Activated CD8-positive, alpha-beta memory T cell treated with anti-CD3 and anti-CD28 coated beads, Interleukin-2, amount 50 U/mL, for 24 hours (primary cell): Measurements from ENCODE around the gene JMJD7.

Source experiments
- DNase-seq: peaks from one replicate; pipeline ENCODE4 v3.0.0-alpha.2; 2020; ENCODE audit errors: extremely low read depth

The JMJD7 gene

GRCh38 chr15:41827880-41828806 lies at the start of gene JMJD7:
Gene JMJD7, plus strand, starts transcription at chr15:41828092. Its CDS starts 33 bp downstream, at chr15:41828125.
- DNase-seq, result peak; percentile 87

DNA sequence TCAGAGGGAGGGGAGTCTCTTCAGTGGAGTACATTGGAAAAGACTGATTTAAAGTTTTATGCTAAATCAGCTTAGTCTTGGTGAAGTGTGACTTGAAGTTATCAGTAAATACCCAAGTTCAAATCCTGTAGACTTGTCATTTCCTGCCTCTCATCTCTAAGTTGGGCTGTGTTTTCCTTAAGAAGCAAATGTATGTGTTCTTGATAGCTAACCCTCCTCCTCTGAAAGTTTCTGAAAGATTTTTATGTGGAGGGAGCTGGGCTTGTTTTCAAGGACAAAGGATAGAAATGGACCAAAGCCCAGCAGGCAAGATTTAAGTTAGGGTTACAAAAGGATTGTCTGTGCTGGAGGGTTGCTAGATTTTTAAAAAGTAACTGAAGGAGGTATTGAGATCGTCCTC lies 49.4 kb upstream of the JMJD7 start:
- DNase-seq, result no peak

DNA sequence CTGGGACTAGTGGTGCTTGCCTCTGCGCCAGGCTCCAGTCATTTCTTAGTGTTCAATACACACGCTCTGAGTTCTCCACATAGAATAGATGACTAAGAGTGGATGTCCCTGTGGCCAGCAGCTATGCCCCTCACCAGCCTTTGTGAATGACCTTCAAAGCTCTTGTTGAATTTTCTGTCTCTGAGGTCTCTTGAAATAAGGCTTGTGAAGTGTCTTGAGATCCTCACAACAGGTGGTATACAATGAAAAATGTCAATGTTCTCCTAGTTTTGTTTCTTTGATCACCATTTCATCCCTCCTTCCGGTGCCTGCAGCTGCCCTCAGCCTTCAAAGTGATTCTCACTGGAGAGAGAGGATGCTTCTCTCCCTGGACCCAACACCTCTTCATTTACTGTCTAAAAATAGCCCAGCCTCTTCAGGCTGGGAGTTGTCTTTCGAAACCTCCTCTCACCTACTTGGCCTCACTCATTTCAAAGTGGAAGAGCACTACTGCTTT lies 48.2 kb upstream of the JMJD7 start:
- DNase-seq, result no peak

DNA sequence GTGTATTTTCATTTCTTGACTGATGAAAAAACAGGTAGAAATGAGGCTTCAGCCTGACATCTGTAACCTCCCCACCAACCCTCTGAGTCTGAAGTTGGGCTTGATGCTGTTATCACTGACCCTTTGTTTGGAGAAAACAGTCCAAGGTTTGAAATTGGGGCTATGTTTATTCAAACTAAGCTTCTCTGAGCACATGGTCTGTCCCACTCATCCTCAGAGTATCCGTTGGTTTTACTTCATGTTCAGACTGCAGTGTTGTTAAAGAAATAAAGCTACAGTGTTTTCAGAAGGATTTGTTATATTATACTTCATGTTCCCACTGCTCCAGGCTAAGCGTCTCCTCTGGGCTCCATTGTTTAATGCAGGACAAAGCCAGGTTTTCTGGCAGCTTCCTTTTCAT lies 47.6 kb upstream of the JMJD7 start:
- DNase-seq, result no peak

DNA sequence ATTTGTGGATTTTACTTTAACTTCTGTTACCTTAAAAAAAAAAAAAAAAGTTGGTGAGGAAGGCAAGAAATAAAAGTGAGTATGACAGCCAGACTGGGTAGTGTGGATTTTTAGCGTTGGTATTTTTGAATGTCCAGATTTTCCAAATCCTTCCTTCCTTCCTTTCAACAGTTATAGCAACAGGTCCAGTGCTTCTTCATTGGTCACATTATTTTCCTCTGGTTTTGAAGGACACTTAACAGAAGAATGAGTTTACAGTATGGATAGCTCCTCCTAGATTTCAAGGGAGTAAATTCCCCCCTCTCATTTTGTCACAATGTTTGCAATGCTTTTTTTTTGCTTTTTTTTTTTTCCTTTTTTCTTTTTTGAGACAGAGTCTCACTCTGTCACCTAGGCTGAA lies 47.2 kb upstream of the JMJD7 start:
- no peak for DNase-seq

DNA sequence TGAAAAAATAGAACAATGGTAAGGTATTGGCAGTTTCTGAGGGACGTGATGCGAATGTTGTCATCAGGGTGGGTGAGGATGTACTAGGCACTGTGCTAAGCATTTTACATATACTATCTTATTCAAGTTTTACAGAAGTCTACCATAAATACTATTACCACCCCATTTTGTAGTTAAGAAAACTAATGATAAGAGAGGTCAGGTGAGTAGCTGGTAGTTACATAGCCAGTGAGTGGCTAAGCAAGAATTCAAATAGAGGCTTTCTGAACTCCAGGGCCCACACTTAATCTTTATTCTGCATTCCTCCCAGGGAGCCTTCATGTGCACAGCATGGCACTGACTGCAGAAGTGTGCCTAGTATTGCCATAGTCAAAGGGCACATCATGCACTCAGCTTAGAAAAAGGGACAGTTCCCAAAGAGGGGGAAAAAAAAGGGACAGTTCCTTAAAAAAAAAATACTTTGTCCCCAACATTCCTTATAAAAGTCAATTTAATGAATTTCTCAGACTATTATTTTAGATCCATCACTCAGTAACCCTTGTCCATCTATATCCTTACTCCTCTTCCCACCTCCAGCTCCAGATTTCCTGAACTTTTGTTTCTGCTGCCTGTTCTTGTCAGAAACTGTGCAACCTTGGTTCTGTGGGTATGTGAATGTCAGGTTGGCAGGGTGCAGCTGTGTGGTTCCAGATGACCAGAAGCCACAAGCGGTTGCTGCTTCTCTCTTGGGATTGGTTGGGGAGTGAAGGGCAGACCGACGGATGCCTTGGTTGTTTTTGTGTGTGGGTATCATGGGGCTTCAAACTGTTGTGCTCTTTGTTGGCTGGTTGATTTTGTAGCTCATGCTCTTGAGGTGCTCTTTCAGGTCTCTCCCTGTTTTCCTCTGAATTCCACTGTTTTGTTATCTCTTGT lies 45.3 kb upstream of the JMJD7 start:
- DNase-seq, result no peak

- DNase-seq, result no peak
Observed at GRCh38 chr15:41783296-41783695, 44.6 kb upstream of the JMJD7 start.

DNA sequence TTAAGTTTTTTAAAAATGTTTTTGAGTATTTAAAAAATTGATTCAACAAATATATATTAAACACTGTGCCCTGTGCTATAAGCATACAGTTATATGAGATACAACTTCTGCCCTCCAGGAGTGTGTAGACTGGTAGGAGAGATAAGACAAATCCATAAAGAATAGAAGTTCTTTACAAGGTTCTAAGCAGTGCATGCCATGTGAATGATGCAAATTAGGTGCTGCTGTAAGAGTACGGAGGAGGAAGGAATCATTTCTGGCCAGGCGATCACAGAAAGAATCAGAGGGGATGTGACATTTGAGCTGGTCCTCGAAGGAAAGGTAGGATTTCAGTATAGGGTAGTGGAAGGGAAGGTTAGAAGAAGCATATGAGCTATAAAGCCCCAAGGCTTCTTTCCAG lies 39.6 kb upstream of the JMJD7 start:
- DNase-seq, result no peak

DNA sequence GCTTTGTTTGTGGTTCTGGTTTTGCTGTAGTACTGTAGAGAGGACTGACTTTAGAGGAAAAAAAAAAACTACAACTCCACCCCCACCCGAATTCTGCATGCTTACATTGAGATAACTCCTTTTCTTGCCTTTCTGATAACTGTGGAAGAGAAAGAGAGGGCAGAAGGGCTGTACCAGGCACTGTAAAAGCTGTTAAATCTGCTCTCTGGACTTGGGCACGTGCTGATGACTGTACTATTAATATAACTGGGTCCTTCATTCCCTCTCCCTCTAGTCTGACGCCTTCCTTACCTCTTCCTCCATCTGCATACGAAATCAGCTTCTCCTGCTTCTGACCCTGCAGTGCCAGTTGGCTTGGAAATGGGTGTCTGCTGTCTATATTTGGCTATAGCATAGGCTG lies 38.7 kb upstream of the JMJD7 start:
- no peak for DNase-seq

DNA sequence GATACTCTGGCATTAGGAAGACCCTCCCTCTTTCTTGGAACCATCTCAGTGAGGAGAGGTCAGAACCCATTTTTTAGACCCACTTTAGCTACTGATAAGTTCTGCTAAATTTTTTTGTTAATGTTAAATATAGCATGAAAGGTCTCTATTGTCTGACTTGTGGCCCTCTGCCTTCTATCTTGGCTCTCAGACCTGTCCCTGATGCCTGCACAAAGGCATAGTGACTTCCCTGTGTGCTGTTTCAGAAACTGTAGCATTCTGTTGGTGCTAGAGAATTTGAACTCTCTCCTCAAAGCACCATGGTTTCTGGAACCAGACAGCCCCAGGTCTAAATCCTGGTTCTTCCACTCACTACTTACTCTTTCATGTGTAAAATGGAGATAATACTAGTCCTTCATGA lies 38.2 kb upstream of the JMJD7 start:
- DNase-seq, result no peak

DNA sequence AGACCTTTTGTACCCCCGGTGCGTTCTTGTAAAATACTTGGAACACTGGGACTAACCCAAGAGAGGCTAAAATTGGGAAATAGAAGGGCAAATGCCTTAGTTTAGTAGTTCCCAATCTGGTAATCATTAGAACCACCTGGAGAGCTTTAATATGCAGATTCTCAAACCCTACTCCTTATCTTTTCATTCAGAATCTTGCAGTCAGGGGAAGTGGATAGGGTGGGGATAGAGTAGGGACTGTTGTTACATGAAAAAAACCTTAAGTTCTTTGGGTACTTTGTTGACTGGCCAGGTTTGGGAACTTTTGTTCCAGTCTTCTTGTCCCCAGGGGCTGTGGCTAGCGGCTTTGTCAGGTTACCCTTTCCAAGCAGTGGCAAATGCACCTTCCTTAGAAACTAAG lies 37.7 kb upstream of the JMJD7 start:
- DNase-seq, result no peak

DNA sequence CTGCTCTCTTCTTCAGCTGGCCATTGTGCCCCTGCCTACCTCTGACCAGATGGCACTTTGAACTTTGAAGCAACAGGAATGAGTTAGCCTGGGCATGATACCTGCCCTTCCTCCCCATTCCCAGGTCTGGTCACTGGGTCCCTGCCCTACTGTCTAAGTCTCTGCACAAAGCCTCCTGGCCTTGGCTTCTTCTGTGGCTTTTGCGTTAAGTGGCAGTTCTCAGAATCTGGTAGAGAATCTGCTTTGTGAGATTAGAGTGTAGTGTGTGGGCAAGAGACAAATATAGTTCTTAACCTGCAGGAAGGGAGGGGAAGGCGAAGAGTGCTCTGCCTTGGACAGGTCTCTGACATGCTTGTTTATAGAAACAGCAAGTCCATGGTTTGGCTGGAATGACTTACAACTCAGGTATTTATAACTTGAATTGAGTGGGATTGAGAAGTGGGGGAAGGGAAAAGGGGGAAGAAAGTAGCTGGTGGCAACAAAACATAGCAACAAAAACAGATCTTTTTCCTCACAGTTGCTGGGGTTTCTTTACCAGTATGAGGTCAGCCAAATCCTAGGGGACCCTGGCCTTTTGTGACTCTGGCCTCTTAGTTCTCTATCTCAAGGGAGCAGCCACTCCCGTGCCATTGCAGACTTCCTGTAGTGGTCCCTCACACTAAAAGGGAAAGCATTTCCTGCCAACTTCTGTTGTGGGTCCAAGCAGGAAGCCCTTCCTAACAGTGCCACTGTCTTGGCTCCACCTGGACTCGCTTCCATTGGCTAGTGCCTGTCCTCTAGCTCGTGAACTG lies 36.9 kb upstream of the JMJD7 start:
- DNase-seq, result no peak

DNA sequence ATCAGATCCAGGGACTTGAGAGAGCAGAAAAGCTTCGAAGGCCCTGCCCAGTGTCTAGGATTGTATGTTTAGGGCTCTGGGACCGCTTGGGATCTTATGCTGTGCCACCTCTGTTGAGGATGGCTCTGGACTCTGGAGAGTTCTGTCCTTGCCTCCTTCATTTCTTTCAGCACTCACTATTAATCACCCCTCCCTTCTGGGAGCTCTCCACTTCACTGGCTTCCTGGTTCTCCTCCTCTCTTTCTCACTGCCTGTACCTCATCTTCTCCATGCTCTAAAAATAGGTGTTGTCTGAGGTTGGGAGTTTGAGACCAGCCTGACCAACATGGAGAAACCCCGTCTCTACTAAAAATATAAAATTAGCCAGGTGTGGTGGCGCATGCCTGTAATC lies 36.4 kb upstream of the JMJD7 start:
- DNase-seq, result no peak

DNA sequence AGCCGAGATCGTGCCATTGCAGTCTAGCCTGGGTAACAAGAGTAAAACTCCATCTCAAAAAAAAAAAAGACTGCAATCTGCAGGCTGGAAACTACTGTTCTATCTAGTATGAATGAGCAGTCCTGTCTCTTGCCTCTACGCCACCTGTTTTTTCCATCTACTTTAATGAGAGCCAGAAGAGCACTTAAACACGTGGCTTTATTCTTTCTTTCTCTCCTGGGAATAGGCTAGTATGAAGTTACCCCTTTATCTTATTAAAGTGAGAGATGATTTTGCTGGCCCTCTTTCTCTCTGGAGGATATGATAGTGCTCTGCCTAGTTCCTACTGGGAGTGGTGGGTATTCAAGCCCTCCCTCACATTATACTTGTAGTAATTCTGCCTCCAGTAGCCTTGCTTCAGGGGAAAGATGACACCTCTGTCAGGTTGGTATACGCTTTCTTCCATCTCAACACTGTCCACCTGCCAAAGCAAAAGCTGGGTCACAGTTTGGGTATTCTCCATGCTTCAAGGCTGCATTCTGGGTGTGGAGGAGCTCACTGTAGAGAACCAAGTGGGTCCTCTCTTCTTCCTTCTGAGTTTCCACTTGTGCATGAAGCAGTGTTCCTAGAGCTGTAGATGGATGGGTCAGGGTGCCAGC lies 35.8 kb upstream of the JMJD7 start:
- no peak for DNase-seq

GRCh38 chr15:41794081-41794480 lies 33.8 kb upstream of the JMJD7 start:
- DNase-seq, result no peak

- DNase-seq, result no peak
Observed at GRCh38 chr15:41795996-41796856, 31.7 kb upstream of the JMJD7 start.

GRCh38 chr15:41797201-41797944 lies 30.5 kb upstream of the JMJD7 start:
- DNase-seq, result no peak

- no peak for DNase-seq
Observed at GRCh38 chr15:41798607-41799487, 29.0 kb upstream of the JMJD7 start.

- no peak for DNase-seq
Observed at GRCh38 chr15:41799488-41799805, 28.4 kb upstream of the JMJD7 start.
